ENCODE measurements around the gene CRKL.

DNA sequence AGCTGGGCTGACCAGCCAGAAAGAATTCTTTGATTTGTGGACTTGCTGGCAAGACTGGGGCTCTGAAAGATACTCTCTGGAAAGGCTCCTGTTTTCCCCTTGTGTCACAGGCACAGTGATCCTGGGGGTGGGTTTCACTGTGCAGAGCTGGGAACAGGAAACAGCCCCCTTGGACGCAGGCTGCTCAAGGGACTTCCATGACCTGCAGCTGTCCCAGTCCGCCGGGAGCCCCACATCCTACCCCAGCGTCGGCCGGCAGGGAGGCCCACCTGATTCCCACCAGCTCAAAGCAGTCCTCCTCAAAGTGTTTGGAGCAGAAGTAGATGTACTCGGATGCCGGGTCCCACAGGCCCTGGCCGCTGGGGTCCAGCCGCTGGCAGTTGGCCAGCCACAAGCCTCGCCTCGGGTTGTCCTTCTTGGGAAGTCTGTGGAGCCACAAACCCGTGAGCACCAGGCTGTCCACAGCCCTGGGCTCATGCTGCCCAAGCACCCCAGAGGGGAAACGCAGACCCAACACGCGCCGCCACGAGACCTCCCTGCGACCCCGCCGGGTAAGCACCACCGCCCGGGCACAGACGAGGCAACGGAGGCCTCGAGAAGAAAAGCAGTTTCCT is 83.9 kb downstream of the CRKL start:
- TF ChIP-seq POLR2AphosphoS5 (IDR thresholded peaks at IDR 0.05; ENCODE audit: low read depth) (no peak), GABPA (IDR thresholded peaks at IDR 0.05; ENCODE audit: low read depth) (no peak), SPI1 (IDR thresholded peaks at IDR 0.05; ENCODE audit: borderline replicate concordance, low read depth) (no peak)
- TF ChIP-seq, protein P1, sequence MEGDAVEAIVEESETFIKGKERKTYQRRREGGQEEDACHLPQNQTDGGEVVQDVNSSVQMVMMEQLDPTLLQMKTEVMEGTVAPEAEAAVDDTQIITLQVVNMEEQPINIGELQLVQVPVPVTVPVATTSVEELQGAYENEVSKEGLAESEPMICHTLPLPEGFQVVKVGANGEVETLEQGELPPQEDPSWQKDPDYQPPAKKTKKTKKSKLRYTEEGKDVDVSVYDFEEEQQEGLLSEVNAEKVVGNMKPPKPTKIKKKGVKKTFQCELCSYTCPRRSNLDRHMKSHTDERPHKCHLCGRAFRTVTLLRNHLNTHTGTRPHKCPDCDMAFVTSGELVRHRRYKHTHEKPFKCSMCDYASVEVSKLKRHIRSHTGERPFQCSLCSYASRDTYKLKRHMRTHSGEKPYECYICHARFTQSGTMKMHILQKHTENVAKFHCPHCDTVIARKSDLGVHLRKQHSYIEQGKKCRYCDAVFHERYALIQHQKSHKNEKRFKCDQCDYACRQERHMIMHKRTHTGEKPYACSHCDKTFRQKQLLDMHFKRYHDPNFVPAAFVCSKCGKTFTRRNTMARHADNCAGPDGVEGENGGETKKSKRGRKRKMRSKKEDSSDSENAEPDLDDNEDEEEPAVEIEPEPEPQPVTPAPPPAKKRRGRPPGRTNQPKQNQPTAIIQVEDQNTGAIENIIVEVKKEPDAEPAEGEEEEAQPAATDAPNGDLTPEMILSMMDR (IDR thresholded peaks at IDR 0.05; ENCODE audit: insufficient read depth, low read length), result no peak
- TF ChIP-seq, protein P2, sequence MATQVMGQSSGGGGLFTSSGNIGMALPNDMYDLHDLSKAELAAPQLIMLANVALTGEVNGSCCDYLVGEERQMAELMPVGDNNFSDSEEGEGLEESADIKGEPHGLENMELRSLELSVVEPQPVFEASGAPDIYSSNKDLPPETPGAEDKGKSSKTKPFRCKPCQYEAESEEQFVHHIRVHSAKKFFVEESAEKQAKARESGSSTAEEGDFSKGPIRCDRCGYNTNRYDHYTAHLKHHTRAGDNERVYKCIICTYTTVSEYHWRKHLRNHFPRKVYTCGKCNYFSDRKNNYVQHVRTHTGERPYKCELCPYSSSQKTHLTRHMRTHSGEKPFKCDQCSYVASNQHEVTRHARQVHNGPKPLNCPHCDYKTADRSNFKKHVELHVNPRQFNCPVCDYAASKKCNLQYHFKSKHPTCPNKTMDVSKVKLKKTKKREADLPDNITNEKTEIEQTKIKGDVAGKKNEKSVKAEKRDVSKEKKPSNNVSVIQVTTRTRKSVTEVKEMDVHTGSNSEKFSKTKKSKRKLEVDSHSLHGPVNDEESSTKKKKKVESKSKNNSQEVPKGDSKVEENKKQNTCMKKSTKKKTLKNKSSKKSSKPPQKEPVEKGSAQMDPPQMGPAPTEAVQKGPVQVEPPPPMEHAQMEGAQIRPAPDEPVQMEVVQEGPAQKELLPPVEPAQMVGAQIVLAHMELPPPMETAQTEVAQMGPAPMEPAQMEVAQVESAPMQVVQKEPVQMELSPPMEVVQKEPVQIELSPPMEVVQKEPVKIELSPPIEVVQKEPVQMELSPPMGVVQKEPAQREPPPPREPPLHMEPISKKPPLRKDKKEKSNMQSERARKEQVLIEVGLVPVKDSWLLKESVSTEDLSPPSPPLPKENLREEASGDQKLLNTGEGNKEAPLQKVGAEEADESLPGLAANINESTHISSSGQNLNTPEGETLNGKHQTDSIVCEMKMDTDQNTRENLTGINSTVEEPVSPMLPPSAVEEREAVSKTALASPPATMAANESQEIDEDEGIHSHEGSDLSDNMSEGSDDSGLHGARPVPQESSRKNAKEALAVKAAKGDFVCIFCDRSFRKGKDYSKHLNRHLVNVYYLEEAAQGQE (IDR thresholded peaks at IDR 0.05; ENCODE audit: insufficient replicate concordance, low read depth), result no peak
